ENCODE measurements around the gene NATD1.

Gene NATD1

DNA sequence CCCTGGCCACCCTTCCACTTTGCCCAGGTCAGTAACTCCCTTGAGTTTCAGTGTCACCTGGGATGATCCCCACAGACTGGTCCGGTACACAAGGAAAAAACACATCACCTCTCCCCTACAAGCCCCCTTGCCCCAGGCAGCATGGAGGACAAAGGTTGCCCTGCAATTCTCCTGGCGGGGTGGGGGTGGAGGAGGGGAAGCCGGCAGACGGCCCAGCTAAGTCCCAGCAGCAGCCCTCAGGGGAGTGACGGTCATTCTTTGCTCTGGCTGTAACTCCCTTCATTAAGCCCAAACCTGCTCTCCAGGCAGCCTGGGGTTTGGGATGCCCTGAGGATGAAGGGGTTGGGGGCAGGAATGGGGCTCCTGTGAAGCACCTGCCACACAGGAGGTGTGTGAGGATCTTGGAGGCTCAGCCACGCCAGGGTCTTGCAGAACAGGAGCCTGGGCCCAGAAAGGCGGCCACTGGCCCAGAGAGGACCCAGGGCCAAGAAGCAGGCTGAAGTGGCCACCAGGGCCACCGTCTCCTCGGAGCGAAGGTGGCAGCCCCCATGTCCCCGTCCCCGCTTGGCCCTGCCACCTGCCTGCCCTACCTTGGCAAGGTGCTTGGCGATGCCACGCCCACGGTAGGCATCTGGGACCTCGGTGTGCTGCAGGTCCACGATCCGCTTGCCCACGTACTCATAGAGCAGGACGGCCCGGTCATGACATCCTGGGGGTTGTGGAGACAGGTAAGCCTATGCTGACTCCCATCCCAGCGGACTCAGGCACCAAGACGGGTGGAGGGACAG, 9.5 kb downstream of the NATD1 start:
- TF ChIP-seq, protein P1, sequence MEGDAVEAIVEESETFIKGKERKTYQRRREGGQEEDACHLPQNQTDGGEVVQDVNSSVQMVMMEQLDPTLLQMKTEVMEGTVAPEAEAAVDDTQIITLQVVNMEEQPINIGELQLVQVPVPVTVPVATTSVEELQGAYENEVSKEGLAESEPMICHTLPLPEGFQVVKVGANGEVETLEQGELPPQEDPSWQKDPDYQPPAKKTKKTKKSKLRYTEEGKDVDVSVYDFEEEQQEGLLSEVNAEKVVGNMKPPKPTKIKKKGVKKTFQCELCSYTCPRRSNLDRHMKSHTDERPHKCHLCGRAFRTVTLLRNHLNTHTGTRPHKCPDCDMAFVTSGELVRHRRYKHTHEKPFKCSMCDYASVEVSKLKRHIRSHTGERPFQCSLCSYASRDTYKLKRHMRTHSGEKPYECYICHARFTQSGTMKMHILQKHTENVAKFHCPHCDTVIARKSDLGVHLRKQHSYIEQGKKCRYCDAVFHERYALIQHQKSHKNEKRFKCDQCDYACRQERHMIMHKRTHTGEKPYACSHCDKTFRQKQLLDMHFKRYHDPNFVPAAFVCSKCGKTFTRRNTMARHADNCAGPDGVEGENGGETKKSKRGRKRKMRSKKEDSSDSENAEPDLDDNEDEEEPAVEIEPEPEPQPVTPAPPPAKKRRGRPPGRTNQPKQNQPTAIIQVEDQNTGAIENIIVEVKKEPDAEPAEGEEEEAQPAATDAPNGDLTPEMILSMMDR (IDR thresholded peaks at IDR 0.05; ENCODE audit: low read depth, low read length) = no peak
- no peak for TF ChIP-seq EZH2phosphoT487 (IDR thresholded peaks at IDR 0.05; ENCODE audit: low read depth)
- H3K4me2 ChIP-seq (ENCODE audit: low read length) = no peak overlapping the region
- no peaks in the 10 kb centered on the region for H3K9me3 ChIP-seq (ENCODE audit: insufficient read depth, low read length)
- H3K27me3 ChIP-seq (ENCODE audit: low read depth, low read length) = no peaks in the 10 kb centered on the region
- no peaks in the 10 kb centered on the region for H3K4me1 ChIP-seq (ENCODE audit: low read length)
- H3K36me3 ChIP-seq (replicated peaks; ENCODE audit: low read depth, low read length) = no peaks in the 10 kb centered on the region
- H3K79me2 ChIP-seq (ENCODE audit: low read length) = no peaks in the 10 kb centered on the region
- no peak overlapping the region for H3K4me3 ChIP-seq (ENCODE audit: low read length)
- no peak overlapping the region for H3K27ac ChIP-seq (ENCODE audit: low read length)
- no peaks in the 10 kb centered on the region for H4K20me1 ChIP-seq (ENCODE audit: insufficient read depth, low read length)
- H2AFZ ChIP-seq (ENCODE audit: low read depth, low read length) = no peak overlapping the region
- no peak overlapping the region for H3K9ac ChIP-seq (ENCODE audit: low read length)

DNA sequence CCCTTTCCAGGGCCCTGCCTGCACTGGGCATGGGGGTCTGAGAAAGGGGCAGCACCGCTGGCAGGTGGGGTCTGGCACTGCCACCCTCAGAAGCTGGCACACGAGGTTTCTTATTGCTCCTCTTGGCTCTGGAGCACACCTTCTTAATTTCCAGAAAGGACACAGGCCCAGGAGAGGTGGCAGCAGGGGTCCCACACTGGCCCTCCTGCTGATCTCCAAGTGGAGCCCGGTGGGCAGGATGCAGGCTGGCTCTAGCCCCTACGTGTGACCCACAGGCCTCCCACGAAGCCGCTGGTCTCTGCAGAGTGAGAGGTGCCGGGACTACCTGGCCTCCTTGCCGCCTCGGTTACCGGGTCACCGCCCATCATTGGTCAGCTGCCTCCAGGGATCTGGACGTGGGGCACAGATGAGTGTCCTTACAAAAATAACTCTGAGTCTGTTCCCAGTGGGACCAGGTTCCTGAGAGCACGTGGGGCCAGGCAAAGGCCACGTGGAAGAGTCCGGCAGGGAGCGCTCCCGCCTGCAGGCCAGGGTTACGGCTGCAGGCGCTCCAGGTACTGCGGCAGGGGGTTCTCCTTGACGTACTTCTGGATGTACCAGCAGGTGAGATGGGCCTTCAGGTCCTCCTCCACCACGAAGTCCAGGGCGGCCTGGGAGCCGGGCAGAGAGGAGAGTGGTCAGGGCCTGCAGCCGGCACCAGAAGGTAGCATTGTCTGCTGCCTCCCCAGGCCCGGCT, 10.3 kb downstream of the NATD1 start:
- H3K36me3 ChIP-seq (replicated peaks; ENCODE audit: low read depth, low read length) = no peaks in the 10 kb centered on the region
- H2AFZ ChIP-seq (ENCODE audit: low read depth, low read length) = no peak overlapping the region
- H3K4me1 ChIP-seq (ENCODE audit: low read length) = no peaks in the 10 kb centered on the region
- H3K27me3 ChIP-seq (ENCODE audit: low read depth, low read length) = no peaks in the 10 kb centered on the region
- no peak overlapping the region for H3K27ac ChIP-seq (ENCODE audit: low read length)
- no peaks in the 10 kb centered on the region for H3K79me2 ChIP-seq (ENCODE audit: low read length)
- no peaks in the 10 kb centered on the region for H4K20me1 ChIP-seq (ENCODE audit: insufficient read depth, low read length)
- H3K4me3 ChIP-seq (ENCODE audit: low read length) = no peak overlapping the region
- no peak overlapping the region for H3K9ac ChIP-seq (ENCODE audit: low read length)
- no peak for TF ChIP-seq EZH2phosphoT487 (IDR thresholded peaks at IDR 0.05; ENCODE audit: low read depth)
- H3K9me3 ChIP-seq (ENCODE audit: insufficient read depth, low read length) = no peaks in the 10 kb centered on the region
- no peak overlapping the region for H3K4me2 ChIP-seq (ENCODE audit: low read length)

DNA sequence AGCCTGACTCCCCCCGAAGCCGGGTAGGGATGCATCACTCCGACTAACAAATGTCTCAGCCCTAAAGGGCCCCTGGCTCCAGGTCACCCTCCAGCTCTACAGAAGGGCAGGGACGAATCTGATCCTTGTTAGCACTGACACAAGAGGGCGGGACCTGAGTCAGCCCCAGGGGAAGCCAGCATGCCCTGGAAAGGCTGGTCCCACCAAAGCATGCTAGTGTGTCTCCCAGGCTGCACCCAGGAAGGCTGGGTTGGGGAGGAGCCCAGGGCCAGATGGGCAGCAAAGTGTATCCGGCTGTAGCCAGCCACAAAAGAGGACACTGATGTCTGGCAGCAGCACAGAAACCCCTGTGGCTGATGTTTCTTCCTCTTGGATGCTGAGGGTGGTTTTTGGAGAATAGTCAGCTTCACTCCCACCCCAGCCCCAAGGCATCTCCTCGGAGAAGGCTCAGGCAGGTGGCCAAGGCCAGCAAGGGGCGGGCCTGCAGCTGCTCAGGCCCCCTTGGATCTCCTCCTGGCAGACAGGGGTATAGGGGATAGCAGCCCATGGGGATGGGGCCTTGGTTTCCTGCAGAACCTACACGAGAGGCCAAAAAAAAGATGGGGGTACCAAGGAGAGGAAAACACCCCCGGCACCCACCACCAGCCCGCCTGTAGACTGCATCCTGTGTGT, 11.0 kb downstream of the NATD1 start:
- Histone ChIP-seq H3K4me3 (ENCODE audit: low read length) (no peak overlapping the region), H3K79me2 (ENCODE audit: low read length) (no peaks in the 10 kb centered on the region), H3K9me3 (ENCODE audit: insufficient read depth, low read length) (no peaks in the 10 kb centered on the region), H2AFZ (ENCODE audit: low read depth, low read length) (no peak overlapping the region), H3K4me2 (ENCODE audit: low read length) (no peak overlapping the region), H3K36me3 (replicated peaks; ENCODE audit: low read depth, low read length) (no peaks in the 10 kb centered on the region), H3K27me3 (ENCODE audit: low read depth, low read length) (no peaks in the 10 kb centered on the region), H4K20me1 (ENCODE audit: insufficient read depth, low read length) (no peaks in the 10 kb centered on the region), H3K9ac (ENCODE audit: low read length) (no peak overlapping the region), H3K4me1 (ENCODE audit: low read length) (no peaks in the 10 kb centered on the region), H3K27ac (ENCODE audit: low read length) (no peak overlapping the region)
- TF ChIP-seq, protein P1 (IDR thresholded peaks at IDR 0.05; ENCODE audit: low read depth, low read length) = no peak

DNA sequence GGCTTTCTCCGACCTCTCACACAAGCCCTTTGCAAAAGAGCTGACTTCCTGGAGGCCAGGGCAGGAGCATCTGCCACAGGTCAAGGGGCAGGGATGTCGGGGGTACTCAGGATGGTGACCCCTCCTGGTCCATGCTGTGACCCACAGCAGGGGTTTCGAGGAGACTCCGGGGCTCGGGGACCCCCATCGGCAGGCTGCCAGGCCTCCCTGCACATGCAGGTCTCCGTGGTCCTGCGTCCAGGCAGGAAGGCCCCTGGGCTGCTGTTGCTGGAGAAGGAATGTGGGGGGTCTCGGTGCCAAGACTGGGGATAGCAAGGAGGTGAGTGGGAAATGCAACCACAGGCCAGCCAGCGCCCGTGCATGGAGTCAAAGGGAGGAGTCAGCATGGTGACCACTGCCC, 11.6 kb downstream of the NATD1 start:
- Histone ChIP-seq H3K9me3 (ENCODE audit: insufficient read depth, low read length) (no peaks in the 10 kb centered on the region), H3K4me1 (ENCODE audit: low read length) (no peaks in the 10 kb centered on the region), H3K79me2 (ENCODE audit: low read length) (no peaks in the 10 kb centered on the region), H3K27ac (ENCODE audit: low read length) (no peak overlapping the region), H3K4me2 (ENCODE audit: low read length) (no peak overlapping the region), H2AFZ (ENCODE audit: low read depth, low read length) (no peak overlapping the region), H3K27me3 (ENCODE audit: low read depth, low read length) (no peaks in the 10 kb centered on the region), H4K20me1 (ENCODE audit: insufficient read depth, low read length) (no peaks in the 10 kb centered on the region), H3K36me3 (replicated peaks; ENCODE audit: low read depth, low read length) (no peaks in the 10 kb centered on the region), H3K4me3 (ENCODE audit: low read length) (no peak overlapping the region), H3K9ac (ENCODE audit: low read length) (no peak overlapping the region)
- TF ChIP-seq, protein P1 (IDR thresholded peaks at IDR 0.05; ENCODE audit: low read depth, low read length) = no peak
- no peak for TF ChIP-seq EZH2phosphoT487 (IDR thresholded peaks at IDR 0.05; ENCODE audit: low read depth)
